ENCODE measurements around the gene BICD1. TPM values are rescaled to one million over a fixed set of nuclear protein-coding genes. Genes with fewer than 3 reads are reported as not detected.

BICD1 gene
- total and polyA plus RNA-seq, 4 donors = 6.1 to 22.9 (median 12.8) TPM

GRCh38 chr12:32063796-32064195 lies 42.9 kb upstream of the BICD1 start:
- WGBS, 2 donors = 92 to 94% methylated on average over 4 of the region's 4 CpGs
- no peaks in the 10 kb centered on the region for H3K9me3 ChIP-seq (ENCODE audit: control insufficient read depth in 4 of 4, insufficient read depth in 3 of 4, low read length in 3 of 4)
- H3K4me3 ChIP-seq = no peak overlapping the region
- no peak for ATAC-seq (ENCODE audit: insufficient read depth, low FRiP score)
- H3K36me3 ChIP-seq (ENCODE audit: control insufficient read depth in 4 of 4, insufficient read depth in 4 of 4, low read length in 4 of 4) = no peaks in the 10 kb centered on the region
- H3K4me1 ChIP-seq (ENCODE audit: control insufficient read depth in 5 of 5, insufficient read depth in 5 of 5, low read length in 5 of 5) = no peaks in the 10 kb centered on the region
- no peak for DNase-seq
- H3K27ac ChIP-seq (ENCODE audit: low read depth in 1 of 2, low read length in 1 of 2) = no peak overlapping the region
- H3K9ac ChIP-seq (ENCODE audit: insufficient read depth in 1 of 2, low read length in 2 of 2) = no peak overlapping the region
- no peak for TF ChIP-seq CTCF (IDR thresholded peaks at IDR 0.05; ENCODE audit: control extremely low read depth, extremely low read depth)
- H3K27me3 ChIP-seq (ENCODE audit: control insufficient read depth in 3 of 3, insufficient read depth in 3 of 3, low read length in 2 of 3) = no peaks in the 10 kb centered on the region

GRCh38 chr12:32066206-32066605 lies 40.4 kb upstream of the BICD1 start:
- Histone ChIP-seq H3K27me3 (ENCODE audit: control insufficient read depth in 3 of 3, insufficient read depth in 3 of 3, low read length in 2 of 3) (no peaks in the 10 kb centered on the region), H3K9ac (ENCODE audit: insufficient read depth in 1 of 2, low read length in 2 of 2) (no peak overlapping the region), H3K4me1 (ENCODE audit: control insufficient read depth in 5 of 5, insufficient read depth in 5 of 5, low read length in 5 of 5) (no peaks in the 10 kb centered on the region), H3K4me3 (no peak overlapping the region), H3K27ac (ENCODE audit: low read depth in 1 of 2, low read length in 1 of 2) (no peak overlapping the region), H3K36me3 (ENCODE audit: control insufficient read depth in 4 of 4, insufficient read depth in 4 of 4, low read length in 4 of 4) (no peaks in the 10 kb centered on the region), H3K9me3 (ENCODE audit: control insufficient read depth in 4 of 4, insufficient read depth in 3 of 4, low read length in 3 of 4) (no peaks in the 10 kb centered on the region)
- TF ChIP-seq CTCF (IDR thresholded peaks at IDR 0.05; ENCODE audit: control extremely low read depth, extremely low read depth) = no peak
- DNase-seq (no peak), ATAC-seq (ENCODE audit: insufficient read depth, low FRiP score) (no peak)
- 95 to 100% methylated on average over 2 of the region's 2 CpGs for WGBS, 2 donors

- no peaks in the 10 kb centered on the region for H3K4me1 ChIP-seq (ENCODE audit: control insufficient read depth in 5 of 5, insufficient read depth in 5 of 5, low read length in 5 of 5)
- DNase-seq (no peak), ATAC-seq (ENCODE audit: insufficient read depth, low FRiP score) (no peak)
- no peak overlapping the region for H3K27ac ChIP-seq (ENCODE audit: low read depth in 1 of 2, low read length in 1 of 2)
- H3K4me3 ChIP-seq = no peak overlapping the region
- TF ChIP-seq CTCF (IDR thresholded peaks at IDR 0.05; ENCODE audit: control extremely low read depth, extremely low read depth) = no peak
- 80 to 89% methylated on average over 3 of the region's 3 CpGs for WGBS, 2 donors
- no peak overlapping the region for H3K9ac ChIP-seq (ENCODE audit: insufficient read depth in 1 of 2, low read length in 2 of 2)
- H3K27me3 ChIP-seq (ENCODE audit: control insufficient read depth in 3 of 3, insufficient read depth in 3 of 3, low read length in 2 of 3) = no peaks in the 10 kb centered on the region
- no peaks in the 10 kb centered on the region for H3K36me3 ChIP-seq (ENCODE audit: control insufficient read depth in 4 of 4, insufficient read depth in 4 of 4, low read length in 4 of 4)
- peaks cover 0 to 2% (median 0%) of the 10 kb centered on the region in 4 donors for H3K9me3 ChIP-seq (ENCODE audit: control insufficient read depth in 4 of 4, insufficient read depth in 3 of 4, low read length in 3 of 4)
Observed at GRCh38 chr12:32069071-32069470, 37.6 kb upstream of the BICD1 start.

DNA sequence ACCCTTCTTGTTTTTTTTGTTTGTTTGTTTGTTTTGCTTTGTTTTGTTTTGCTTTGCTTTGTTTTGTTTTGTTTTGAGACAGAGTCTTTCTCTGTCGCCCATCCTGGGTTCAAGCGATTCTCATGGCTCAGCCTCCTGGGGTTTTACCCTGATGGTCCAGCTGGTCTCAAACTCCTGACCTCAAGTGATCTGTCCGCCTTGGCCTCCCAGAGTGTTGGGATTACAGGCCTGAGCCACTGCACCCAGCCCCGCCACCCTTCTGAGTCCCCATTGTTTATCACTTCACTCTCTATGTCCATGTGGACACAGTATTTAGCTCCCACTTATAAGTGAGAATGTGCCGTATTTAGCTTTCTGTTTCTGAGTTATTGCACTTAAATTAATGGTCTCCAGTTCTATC lies 36.9 kb upstream of the BICD1 start:
- WGBS, 2 donors = 90 to 95% methylated on average over 5 of the region's 5 CpGs
- H3K36me3 ChIP-seq (ENCODE audit: control insufficient read depth in 4 of 4, insufficient read depth in 4 of 4, low read length in 4 of 4) = no peaks in the 10 kb centered on the region

More for the DNA sequence above, 36.9 kb upstream of the BICD1 start:
- Histone ChIP-seq H3K9me3 (ENCODE audit: control insufficient read depth in 4 of 4, insufficient read depth in 3 of 4, low read length in 3 of 4) (peaks cover 0 to 2% (median 0%) of the 10 kb centered on the region in 4 donors), H3K9ac (ENCODE audit: insufficient read depth in 1 of 2, low read length in 2 of 2) (no peak overlapping the region), H3K4me3 (no peak overlapping the region), H3K27me3 (ENCODE audit: control insufficient read depth in 3 of 3, insufficient read depth in 3 of 3, low read length in 2 of 3) (no peaks in the 10 kb centered on the region), H3K4me1 (ENCODE audit: control insufficient read depth in 5 of 5, insufficient read depth in 5 of 5, low read length in 5 of 5) (no peaks in the 10 kb centered on the region), H3K27ac (ENCODE audit: low read depth in 1 of 2, low read length in 1 of 2) (no peak overlapping the region)
- no peak for TF ChIP-seq CTCF (IDR thresholded peaks at IDR 0.05; ENCODE audit: control extremely low read depth, extremely low read depth)
- DNase-seq (no peak), ATAC-seq (ENCODE audit: insufficient read depth, low FRiP score) (no peak)

Data from lung (tissue), 12 donors.